GM12891 (cell line): ENCODE results near the gene KCNIP1.

Experiments used
- POLR2A ChIP-seq: IDR thresholded peaks from 2 replicates; pipeline ENCODE4 v1.6.1; 2011; ENCODE audit warnings: low read depth, low read length, control low read depth
- POLR2AphosphoS5 ChIP-seq: IDR thresholded peaks from 2 replicates; pipeline ENCODE4 v1.6.1; 2011; ENCODE audit warnings: low read depth, low read length, control low read depth
- SPI1 ChIP-seq: IDR thresholded peaks from 2 replicates; pipeline ENCODE4 v1.6.1; 2011; ENCODE audit warnings: low read depth, low read length, control low read depth

DNA sequence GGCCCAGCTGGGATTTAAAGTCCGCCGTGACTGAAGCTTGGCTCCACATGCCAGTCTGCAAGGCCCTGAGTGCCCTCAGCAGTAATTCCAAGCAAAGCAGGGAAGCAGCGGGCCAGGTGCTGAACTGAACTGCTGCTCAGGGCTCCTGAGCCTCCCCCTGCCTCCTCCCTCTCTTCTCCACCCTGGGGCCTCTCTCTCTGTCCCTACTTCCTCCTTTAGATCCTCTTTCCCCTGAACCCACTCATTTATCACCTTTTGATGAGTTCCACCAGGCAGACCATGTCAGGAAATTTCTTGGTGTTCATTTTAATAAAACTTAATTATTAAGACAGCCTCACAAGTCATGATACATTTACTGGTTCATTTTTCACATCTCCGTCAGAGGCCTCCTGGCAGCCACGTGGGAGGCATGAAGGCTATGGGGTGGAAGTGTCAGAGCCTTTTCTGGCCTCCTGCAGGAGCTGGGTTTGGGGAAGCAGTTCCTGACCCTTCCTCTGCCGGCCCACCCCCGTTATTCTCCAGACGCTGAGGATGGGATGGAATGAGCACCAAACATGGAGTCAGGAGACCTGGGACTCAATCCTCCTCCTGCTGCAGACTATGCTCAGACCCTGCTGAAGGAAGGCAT, 32.2 kb upstream of the KCNIP1 start:
- TF ChIP-seq POLR2A (no peak), POLR2AphosphoS5 (no peak), SPI1 (no peak)
